Superior temporal gyrus (tissue), 1 donor: ENCODE data around the gene SKI.

ENCODE experiments used
- DNase-seq: peaks from one replicate; pipeline ENCODE4 v3.0.0-alpha.2; 2016; ENCODE audit errors: extremely low spot score

Gene SKI

DNA sequence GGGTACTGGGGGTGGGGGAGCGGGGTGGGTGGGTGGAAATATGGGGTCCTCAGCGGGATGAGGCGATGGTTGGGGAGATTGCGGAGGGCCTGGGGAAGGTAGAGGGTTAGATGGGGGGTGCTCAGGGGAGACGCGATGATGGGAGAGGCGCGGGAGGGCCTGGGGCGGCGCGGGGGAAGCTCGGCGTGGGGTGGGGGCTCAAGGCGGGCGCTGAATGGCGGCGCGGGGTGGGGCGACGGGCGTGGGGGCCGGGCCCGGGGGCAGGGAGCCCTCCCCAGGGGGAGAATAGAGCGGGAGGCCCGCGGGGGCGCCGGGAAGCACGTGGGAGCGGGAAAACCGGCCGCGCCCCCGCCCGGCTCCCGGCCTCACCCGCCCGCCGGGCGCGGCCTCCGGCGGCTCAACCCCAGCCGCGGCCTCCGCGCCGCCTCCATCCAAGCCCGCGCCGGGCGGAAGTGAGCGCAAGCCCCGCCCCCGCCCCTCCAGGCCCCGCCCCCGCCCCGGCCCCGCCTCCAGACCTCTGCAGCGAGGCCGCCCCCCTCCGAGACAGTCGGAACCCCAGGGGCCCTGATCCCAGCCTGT lies 33.7 kb upstream of the SKI start, which contains the start of gene FAAP20:
TSS of gene FAAP20 (minus strand) at position 454 of the 579 bp plus-strand sequence. CDS start at position 431, 23 bp downstream.
- DNase-seq: no peak

DNA sequence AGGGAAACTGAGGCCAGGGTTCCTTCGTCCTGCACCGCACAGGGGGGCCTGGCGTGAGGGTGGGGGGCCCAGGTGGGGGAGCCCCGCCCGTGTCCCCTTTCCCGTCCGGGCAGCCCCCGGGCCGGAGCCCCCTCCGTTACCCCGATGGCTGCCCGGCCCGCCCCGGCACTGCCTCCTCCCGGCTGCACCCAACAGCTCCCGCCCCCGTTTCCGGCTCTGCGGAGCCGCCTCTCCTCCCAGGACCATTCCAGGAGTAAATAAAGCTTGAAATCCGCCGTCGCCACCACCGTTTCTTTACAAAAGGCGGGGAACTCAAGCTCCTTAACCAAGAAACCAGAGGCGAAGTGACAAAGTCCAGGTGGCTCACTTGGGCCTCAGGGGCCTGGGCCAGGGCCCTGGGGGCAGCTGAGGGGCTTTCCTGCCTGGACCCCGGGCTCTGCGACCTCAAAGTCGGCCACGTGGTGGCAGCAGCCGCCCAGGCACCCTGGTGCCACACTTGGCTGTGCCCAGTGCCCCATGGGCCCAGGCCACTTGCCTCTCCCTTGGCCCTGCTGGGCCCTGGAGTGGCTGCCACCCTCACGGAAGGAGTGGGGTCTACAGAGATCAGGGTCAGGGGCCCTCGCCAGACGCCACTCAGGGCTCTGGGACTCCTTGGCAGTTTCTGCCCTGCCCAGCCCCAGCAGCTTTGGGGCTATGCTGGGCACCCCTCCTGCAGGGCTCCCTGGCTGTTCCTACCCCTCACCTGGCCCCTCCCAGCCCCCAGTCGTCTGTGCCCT lies 33.0 kb upstream of the SKI start:
- peak; percentile 76 for DNase-seq

DNA sequence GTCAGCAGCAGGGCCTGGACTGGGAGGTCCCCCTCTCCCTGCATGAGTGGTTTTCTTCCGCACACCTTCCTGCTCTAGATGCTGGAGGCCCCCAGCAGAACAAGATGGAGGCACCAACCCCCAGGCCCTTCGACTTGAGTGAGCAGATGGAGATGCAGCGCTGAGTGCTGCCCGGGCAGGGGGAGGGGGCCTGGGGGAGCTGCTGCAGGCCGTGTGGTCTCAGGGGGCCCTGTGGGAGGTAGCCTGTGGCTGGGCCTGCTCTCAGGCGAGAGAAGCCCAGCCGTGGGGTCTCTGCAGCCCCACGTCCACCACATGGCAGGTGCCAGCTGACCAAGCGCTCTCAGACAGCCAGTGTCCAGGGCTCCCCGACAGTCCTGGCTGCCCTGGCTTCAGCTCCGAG lies 32.3 kb upstream of the SKI start:
- no peak for DNase-seq

DNA sequence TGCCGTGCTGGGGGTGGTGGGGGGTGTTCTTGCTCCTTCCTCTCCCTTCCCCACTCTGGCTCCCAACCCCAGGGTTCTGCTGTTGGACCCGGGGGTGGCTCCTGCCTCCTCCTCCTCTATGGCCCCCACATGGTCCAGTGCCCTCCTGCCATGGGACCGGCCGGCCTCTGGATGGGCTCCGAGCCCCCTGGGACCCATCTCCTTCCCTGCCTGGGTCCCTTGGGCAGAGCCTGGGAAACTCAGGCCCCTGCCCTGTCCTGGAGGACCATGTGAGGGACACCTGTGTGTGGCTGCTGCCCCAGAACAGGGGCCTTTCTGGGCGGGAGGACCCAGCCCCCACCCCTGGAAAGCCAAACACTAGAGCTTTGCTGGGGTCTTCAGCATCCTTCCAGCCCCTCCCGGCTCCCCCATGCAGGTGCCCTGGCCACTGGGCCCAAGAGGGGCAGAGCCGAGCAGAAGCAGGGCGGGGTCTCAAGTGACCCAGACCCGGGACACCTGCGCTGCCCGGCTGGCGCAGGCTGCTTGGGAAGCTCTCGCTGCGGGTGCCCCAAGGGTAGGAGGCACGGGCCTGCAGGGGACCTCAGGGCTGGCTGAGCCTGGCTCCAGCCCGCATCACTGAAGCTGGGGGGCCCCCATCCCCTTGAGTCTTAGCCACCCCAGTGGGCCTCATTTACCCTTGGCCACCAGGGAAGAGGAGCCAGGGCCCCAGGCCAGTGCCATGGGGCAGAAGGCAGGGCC lies 31.0 kb upstream of the SKI start:
- DNase-seq: no peak

DNA sequence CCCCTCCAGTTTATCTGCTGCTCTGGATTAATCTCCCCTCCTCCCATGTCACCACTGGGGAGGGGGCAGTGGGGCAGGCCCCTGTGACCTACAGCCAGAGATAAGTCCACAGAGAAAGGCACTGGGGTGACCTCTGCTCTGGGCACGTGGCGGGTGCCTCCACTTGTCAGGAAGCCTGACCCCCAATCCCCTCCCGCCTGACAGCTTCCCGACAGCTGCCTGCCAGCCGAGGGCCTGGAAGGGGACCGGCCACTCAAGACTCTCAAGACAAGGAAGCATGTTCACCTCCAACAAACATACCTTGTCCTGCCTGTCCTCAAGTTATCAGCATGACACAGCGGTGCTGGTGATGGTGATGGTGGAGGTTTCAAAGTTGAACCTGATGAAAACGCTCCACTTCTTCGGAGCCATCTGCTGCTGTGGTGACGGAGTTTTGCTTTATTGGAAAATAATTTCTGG lies 30.4 kb upstream of the SKI start:
- no peak for DNase-seq

DNA sequence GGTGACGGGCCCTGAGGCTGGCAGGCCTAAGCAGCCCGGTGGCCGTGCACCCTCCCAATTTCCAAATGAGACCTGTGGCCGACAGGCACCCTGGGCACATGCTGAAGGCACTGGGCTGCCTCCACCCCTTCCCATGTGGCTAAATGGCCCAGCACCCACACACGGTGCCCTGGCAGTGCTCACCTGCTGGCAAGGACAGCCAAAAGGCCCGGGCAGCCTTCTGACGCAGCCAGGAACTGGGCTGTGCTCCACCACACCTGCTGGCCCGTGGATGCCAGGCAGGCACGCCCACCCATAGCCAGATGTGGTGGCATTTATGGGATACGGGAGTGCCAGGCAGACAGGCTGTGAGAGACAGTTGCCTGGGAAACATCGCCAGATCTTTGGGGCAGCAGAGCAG lies 29.5 kb upstream of the SKI start:
- DNase-seq: no peak

DNA sequence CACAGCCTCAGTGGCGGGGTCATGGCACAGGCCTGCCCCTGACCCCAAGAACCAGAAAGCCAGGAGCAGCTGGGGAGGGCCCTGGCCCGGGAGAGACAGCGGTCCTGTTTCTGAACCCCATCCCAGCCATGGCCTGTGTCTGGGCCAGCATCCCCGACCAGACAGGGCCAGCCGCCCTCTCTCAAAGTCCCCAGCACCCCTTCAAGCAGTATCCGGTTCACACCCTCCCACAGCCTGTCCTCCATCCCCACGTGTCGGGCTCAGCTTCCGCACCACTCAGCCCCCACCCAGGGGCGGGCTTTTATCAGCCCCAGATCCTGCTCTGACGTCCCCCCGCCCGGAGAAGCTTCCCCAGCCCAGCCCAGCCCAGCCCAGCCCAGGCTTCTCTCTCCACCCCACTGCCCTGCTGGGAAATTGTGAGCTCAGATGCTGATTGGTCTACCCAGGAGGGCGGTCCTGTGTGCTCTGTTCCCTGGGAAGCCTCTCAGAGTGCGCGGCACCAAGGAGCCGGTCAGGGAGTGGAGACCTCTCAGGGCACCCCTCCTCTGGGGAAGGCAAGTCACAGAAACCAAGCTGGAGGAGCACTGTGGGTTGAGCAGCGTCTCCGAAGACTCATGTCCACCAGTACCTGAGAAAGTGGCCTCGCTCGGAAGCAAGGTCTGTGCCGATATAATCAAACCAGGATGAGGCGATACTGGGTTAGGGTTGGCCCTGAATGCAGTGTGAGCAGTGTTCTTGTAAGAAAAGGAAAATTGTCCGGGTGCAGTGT lies 28.9 kb upstream of the SKI start:
- peak; percentile 71 for DNase-seq

DNA sequence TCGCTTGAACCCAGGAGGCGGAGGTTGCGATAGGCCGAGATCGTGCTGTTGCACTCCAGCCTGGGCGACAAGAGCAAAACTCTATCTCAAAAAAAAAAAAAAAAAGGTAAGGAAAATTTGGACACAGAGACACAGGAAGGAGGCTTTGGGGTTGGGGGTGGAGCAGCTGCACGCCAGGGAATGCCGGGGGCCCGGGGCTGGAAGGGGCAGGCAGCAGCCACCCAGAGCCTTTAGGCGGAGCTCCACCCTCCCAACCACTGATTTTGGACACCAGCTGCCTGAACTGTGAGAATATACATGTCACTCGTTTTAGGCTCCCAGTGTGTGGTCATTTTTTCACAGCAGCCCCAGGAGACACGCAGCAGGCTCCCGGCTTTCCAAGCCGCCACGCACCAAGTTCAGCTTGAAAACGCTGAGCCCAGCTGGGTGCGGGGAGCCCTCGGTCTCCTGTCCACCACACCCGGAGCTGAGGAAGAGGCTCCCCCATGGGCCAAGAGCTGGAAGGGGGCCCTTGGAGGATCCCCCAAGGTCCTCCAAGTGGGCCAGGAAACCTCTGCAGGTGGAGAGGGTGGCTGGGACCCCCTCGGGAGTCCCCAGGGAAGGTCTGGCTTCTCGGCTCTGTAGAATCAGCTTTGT lies 27.7 kb upstream of the SKI start:
- DNase-seq: no peak

DNA sequence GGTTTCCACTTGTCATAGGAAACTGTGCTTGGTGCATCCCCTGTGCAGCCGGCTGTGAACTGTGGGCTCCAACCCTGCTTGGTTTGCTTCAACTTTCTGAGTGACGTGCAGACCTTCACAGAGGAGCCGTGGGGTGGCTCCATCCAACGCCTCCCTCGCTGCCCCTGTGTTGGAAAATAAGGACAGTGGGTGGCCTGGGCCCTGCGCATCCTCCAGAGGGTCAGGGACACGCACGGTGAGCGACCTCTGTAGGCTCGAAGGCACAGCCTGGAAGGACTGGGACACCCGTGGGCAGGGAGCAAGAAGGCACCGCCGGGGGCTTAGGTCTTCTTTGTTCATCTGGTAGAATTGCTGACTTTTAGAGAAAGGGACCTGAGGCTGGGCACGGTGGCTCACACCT lies 27.1 kb upstream of the SKI start:
- no peak for DNase-seq

DNA sequence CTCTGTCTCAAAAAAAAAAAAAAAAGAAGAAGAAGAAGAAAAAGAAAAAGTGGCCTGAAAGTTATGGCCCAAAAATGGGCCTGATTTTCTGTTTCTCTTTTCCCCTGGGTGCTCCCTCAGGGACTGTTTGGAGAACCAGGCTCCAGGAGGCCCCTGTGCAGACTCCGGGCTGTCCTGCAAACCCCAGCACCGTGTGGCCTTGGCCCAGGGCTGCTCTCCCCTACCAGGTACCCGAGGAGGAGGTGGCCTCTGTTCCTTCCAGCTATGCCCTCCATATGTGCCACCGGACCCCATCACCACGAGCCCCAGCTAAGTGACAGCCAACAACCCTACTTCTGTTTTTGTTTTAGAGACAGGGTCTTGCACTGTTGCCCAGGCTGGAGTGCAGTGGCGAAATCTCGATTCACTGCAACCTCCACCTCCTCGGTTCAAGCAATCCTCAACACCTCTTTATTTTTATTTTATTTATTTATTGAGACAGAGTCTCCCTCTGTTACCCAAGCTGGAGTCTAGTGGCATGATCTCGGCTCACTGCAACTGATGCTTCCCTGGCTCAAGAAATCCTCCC lies 26.0 kb upstream of the SKI start:
- no peak for DNase-seq

DNA sequence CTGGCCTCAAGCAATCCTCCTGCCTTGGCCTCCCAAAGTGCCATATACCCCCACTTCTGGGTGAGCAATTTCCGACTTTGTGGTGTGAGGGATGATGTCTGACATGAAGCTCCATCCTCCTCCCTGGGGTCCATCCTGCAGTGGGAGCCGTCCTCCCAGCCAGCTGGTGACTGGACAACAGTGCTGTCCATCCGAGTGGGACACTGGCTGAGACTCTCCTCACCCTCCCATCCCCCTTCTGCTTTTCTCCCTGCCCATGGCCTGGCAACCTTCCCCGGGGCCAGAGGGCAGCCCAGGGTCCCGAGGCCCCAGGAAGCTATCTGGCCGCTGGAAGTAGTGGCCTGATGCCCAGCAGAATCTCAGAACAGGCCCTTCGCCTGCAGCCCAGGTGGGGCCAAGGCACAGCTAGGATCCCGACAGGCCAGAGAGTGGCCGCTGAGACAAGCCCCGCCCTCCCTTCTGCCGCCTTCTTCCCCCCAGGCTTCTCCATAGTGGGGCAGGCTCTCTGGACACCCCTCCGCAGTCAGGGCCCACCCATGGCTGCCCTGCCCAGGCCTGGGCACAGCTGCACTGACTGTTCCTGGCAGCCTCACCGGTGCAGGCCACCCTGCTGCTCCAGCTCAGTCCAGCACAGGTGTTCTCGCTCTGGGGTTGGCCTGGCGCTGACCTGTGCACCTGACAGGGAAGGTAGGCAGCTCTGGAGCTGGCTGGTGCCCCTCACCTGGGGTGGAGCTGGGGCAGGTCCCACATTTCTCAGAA lies 25.1 kb upstream of the SKI start:
- no peak for DNase-seq

DNA sequence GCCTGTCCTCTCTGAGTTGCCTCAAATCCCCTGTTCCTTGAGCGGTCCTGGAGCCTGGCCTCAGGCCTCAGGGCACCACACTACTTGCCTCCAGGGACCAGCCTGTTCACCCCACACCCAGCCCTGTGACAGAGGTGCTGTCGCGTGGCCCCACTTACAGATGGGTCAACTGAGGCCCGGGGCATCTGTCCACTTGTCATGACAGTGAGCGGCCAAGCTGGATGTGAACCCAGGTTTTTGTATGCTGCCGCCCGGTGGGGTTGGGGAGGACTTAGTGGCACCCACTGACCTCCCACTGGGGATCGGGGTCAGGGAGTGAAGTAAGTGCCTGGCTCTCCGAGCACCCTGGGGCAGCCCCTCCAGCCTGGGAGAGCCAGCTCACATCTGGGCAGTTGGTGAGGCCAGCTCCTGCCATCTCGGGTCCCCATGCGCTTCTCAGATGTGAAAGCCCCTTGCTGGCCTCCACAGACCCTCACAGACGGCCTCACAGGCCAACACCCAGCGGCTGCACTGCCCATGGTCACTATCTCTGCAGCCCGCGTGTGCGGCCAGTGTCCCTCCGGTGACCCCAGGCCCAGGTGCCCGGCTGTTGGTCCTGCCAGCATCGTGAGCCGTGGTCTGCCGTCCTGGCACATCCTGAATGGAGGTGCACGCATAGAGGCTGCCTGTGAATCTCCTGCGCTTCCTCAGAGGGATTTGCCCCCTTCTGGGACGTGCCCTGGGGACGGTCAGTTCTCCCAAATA lies 24.3 kb upstream of the SKI start:
- DNase-seq: no peak

DNA sequence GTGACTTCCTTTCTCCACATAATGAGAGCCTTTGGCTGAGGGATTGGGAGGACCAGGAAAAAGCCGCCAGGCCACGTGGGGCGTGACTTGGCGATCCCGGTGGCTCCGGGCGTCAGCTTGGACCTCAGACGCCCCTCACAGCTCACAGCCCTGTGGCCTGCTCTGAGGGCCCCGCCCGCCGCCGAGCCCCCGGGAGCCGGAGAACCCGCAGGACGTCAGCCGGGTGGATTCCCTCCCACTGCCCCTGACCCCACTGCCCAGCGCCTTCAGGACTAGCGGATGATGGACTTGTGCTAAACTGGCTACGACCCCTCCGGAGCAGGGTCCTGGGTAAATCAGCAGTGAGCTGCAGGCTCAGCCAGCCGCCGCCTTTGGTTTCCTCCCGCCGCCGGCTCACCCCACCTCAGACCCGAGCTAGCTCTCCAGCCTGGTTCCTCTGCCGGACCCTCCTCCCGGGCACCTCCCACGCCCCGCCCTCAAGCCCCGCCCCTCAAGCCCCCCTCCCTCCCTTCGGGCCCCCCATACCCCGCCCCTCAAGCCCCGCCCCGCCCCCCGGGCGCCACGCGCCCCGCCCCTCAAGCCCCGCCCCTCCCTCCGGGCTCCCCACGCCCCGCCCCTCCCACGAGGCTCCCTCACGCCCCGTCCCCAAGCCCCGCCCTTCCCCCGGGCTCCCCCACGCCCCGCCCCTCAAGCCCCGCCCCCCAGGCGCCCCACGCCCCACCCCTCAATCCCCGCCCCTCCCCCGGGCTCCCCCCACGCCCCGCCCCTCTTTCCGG lies 23.5 kb upstream of the SKI start:
- DNase-seq: no peak

DNA sequence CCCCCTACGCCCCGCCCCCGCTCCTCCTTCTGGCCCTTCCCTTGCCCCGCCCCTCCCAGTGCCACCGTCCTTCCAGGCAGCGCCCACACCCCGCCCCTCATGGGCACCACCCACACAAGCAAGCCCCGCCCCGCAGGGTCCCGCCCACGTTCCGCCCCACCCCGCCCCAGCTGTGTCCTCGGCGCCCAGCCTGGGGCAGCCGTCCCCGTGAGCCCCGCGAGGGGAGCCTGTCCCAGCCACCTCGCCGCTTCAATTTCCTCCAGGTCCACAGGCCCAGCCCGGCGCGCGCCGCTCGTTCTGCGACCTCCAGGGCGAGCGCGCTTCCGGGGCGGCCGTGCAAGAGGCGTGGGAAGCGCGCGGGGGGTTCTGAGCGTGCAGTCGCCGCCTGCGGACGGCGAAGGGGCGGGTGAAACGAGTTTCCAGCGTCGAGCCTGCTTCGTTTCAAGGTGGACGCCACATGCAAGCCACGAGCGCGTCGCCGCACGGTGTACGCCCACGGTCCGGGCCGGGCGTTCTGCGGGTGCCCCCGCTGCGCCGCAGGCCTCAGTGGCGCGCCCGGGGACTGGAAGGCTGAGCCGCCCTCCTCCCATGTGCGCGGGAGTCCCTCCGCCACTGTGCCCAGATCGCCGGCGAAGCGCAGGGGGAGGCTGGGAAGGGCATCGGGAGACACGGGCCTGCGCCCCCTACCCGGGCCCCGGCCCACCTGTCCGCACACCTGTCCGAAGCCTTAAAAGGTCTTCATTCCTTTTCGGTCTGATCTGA lies 22.7 kb upstream of the SKI start:
- peak; percentile 73 for DNase-seq

DNA sequence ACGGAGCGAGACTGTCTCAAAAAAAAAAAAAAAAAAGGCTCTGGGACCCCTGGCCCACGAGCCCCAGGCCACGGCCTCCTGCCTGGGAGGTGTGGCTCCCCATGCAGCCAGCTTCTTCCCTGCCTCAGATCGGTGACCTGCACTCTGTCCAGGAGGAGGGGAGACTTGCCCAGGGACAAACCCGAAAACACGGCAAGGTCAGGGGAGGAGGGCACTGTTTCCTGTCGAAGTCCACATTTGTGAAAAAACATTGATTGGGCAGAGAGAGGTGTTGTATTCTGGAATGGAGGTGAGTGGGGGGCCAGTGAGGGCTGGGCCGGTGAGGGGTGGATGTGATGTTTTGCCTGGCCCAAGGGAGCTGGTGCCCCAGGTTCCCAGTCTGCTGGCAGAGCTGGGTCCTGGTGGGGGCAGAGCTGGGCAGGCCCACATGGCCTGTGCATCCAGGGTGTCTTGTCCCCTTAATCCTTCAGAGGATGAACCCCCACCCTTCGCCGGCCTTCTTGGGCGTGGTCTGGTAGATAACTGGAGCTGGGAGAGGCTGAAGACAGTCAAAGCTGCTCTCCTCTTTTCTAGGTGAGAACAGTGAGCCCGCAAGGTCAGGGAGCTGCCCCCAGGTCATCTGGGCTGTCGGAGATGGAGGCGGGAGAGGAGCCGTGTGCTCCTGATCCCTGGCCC lies 21.2 kb upstream of the SKI start:
- no peak for DNase-seq

DNA sequence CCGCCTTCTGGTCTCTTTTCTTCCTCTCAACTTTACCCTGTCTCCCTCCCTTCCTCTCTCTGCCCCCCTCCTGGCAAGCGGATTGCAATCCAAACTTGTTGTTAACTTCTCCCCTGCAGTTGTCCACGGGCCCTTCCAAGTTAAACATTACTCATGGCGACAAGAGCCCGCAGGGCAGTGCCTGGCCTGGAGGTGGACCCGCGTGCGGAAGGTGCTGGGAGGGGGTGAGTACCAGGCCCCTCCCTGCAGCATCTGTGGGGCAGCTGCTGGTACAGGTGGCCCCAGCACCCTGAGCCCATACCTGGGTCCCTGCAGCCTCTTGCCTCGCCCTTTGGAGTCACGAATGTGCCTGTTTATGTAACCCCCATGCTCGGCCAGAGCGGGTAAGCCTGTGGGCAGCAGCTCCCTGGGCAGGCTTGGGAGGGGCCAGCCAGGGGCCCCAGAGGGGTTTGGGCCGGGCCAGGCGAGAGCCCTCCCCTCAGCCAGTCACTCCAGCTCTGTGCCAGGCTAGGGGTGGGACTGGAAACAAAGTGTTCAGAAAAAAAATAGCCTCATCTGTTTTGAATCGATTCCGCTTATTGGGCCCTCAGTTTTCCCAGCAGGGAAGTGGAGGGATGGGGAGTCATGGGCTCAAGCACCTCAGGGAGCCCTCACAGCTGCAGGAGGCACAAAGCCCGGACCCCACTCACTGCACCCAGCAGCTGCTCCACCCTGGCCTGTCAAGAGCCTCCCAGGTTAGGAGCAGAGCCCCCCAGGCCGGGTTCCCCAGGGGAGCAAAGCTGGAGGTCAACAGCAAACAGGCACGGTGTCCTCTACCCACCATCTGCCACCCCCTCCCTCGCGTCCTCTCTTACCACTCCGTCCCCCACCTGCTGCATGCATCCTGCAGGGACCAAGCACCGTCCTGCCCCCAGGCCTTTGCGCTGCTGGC lies 19.5 kb upstream of the SKI start:
- no peak for DNase-seq
